Neural crest cell (in vitro differentiated cells): ENCODE measurements around the gene PIK3CD. TPM values are rescaled to one million over a fixed set of nuclear protein-coding genes. Genes with fewer than 3 reads are reported as not detected.
"Not testable (repeated sequence)": the region's sequence is repeated elsewhere in the genome, so short reads cannot be mapped to it uniquely, and the experiment has no call there.

ENCODE experiments used
- DNase-seq: peaks from one replicate; pipeline ENCODE4 v3.0.0; 2021; ENCODE audit warnings: low read depth, mixed read lengths, low spot score
- H3K27ac Mint-ChIP-seq: one replicate; pipeline ENCODE4 v1.8.0; 2021; ENCODE audit warnings: mild to moderate bottlenecking, mixed read lengths; ENCODE audit not compliant: unreplicated experiment
- H3K27me3 Mint-ChIP-seq: 2 replicates; pipeline ENCODE4 v1.8.0; 2021; ENCODE audit warnings: low read depth, mild to moderate bottlenecking, mixed read lengths
- H3K36me3 Mint-ChIP-seq: 2 replicates; pipeline ENCODE4 v1.8.0; 2021; ENCODE audit warnings: low read depth, mild to moderate bottlenecking, mixed read lengths
- H3K4me1 Mint-ChIP-seq: 2 replicates; pipeline ENCODE4 v1.8.0; 2021; ENCODE audit warnings: mixed read lengths
- H3K4me3 Mint-ChIP-seq: one replicate; pipeline ENCODE4 v1.8.0; 2021; ENCODE audit warnings: mild to moderate bottlenecking, mixed read lengths
- H3K9me3 Mint-ChIP-seq: 2 replicates; pipeline ENCODE4 v1.8.0; 2021; ENCODE audit warnings: mixed read lengths
- CTCF ChIP-seq: fragments of 200-600 bp; sonication (generic); conservative IDR thresholded peaks from 2 replicates; pipeline ENCODE4 v1.5.0; 2021; ENCODE audit warnings: antibody characterized with exemption, mild to moderate bottlenecking
- total RNA-seq: library from RNA; stranded (reverse); gene quantifications from 2 replicates; pipeline ENCODE4 v1.2.1, GENCODE V29; 2021

Gene PIK3CD
- total RNA-seq, 1 donor from 2014 or later, result 1.9 TPM

DNA sequence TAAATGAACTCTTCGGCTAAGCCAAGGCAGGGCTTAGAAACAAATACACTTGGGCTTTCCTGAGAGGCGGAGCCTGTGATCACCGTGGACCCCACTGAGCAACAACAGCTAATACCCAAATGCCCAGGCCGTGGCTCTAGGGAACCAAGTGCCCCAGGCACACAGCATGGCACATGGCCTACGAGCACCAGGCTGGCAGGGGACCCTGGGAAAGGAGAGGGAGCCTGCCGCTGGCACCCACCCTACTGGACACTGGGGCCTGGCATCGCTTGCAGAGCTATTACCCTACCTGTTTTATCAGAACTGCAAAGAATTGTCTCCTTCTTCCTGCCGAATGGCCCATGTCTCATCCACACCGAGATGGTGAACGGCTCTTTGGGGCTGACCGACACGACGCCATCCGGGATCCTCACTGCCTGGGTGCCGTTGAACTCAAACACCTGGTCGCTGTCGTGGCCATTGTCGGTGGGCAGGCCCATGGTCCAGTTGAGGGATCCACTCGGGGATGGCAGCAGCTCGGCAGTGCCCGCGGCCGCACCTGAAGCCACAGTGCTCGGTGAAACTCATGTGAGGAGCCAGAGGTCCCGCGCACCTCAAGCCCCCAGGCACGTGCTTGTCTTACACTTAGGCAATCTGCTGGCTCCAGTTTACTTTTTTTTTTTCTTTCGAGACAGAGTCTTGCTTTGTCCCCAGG lies 92.7 kb downstream of the PIK3CD start:
- Mint-ChIP-seq H3K27ac (no peak overlapping the region), H3K36me3 (peaks cover 20% of the 10 kb centered on the region), H3K9me3 (no peaks in the 10 kb centered on the region), H3K4me1 (no peaks in the 10 kb centered on the region), H3K27me3 (no peaks in the 10 kb centered on the region), H3K4me3 (no peak overlapping the region)
- TF ChIP-seq CTCF, result no peak
- DNase-seq, result no peak

- peaks cover 22% of the 10 kb centered on the region for H3K36me3 Mint-ChIP-seq
- no peak overlapping the region for H3K27ac Mint-ChIP-seq
- no peaks in the 10 kb centered on the region for H3K9me3 Mint-ChIP-seq
- H3K4me1 Mint-ChIP-seq, result no peaks in the 10 kb centered on the region
- TF ChIP-seq CTCF, result no peak
- no peaks in the 10 kb centered on the region for H3K27me3 Mint-ChIP-seq
- H3K4me3 Mint-ChIP-seq, result no peak overlapping the region
- no peak for DNase-seq
These were observed 94.7 kb downstream of the PIK3CD start for GRCh38 chr1:9746211-9746610.

DNA sequence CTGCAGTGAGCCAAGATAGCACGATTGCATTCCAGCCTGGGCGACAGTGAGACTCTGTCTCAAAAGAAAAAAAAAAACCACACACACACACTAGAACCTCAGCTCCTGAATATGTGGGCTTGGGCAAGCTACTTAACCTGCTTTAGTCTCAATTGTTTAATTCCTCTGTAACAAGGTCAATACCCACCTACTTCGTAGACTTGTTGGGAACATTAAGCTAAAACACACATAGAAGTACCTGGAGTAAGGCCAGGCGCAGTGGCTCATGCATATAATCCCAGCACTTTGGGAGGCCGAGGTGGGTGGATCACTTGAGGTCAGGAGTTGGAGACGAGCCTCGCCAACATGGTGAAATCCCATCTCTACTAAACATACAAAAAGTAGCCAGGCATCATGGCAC lies 95.1 kb downstream of the PIK3CD start:
- H3K4me3 Mint-ChIP-seq, result no peak overlapping the region
- no peak overlapping the region for H3K27ac Mint-ChIP-seq
- H3K27me3 Mint-ChIP-seq, result no peaks in the 10 kb centered on the region
- peaks cover 22% of the 10 kb centered on the region for H3K36me3 Mint-ChIP-seq
- no peaks in the 10 kb centered on the region for H3K4me1 Mint-ChIP-seq
- no peak for DNase-seq
- no peaks in the 10 kb centered on the region for H3K9me3 Mint-ChIP-seq
- TF ChIP-seq CTCF, result no peak

DNA sequence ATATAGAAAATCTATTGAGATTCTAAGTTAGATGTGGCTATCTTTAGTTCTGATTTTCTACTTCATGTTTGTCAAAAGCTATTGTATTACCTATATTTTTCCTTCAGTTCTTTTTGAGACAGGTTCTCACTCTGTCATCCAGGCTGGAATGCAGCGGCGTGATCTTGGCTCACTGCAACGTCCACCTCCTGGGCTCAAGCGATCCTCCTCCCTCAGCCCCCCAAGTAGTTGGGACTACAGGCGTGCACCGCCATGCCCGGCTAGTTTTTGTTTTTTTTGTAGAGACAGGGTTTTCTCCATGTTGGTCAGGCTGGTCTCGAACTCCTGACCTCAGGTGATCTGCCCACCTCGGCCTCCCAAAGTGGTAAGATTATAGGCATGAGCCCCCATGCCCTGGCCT lies 96.9 kb downstream of the PIK3CD start:
- H3K9me3 Mint-ChIP-seq, DNase-seq, H3K27me3 Mint-ChIP-seq, H3K27ac Mint-ChIP-seq, H3K4me1 Mint-ChIP-seq, H3K4me3 Mint-ChIP-seq: not testable (repeated sequence)
- H3K36me3 Mint-ChIP-seq, result peaks cover 18% of the 10 kb centered on the region

DNA sequence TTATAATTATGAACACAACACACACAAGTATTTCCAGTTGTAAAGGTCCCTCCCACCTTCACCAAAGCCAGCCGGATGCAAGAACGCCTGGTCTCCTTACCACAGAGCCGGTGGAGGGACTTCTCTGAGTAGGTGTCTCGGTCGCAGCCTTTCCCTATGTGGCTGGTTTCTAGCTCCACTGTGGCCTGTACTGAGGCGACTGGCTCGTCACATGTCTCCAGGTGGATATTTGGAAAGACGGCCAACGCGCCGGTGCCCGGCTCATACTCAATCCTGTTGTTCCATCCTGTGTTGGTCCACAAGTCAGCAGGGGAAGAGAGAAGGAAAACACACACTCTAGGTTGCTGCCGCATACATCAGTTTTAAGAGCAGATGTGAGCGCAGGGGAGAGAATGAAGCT lies 97.8 kb downstream of the PIK3CD start:
- Mint-ChIP-seq H3K4me3 (no peak overlapping the region), H3K27me3 (no peaks in the 10 kb centered on the region), H3K9me3 (no peaks in the 10 kb centered on the region), H3K27ac (peak overlapping the region; percentile 27), H3K4me1 (no peaks in the 10 kb centered on the region), H3K36me3 (peaks cover 13% of the 10 kb centered on the region)
- no peak for TF ChIP-seq CTCF
- DNase-seq, result no peak

DNA sequence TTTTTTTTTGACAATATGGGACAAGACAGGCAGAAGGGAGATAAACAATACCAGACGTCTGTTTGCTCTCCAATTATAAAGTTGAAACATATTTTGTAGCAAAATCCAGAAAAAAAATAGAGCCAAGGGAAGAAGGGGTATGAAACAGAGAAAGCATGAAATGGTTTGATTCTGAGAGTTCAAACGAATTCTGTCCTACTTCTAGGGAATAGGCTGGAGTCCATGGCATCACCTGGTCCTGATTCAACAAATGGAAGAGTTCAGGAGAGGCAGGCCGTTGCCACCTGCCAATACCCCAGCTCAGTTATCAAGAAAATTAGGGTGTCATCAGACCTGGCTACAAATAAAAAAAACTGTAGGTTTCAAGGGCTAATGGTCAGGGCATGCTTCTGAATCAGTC lies 100.4 kb downstream of the PIK3CD start:
- no peaks in the 10 kb centered on the region for H3K9me3 Mint-ChIP-seq
- no peak for TF ChIP-seq CTCF
- H3K36me3 Mint-ChIP-seq, result peaks cover 16% of the 10 kb centered on the region
- H3K4me1 Mint-ChIP-seq, result peaks cover 17% of the 10 kb centered on the region
- H3K27me3 Mint-ChIP-seq, result no peaks in the 10 kb centered on the region
- no peak overlapping the region for H3K27ac Mint-ChIP-seq
- no peak for DNase-seq
- no peak overlapping the region for H3K4me3 Mint-ChIP-seq
